ELF-1 (cell line): ENCODE measurements around the gene IER3.

Experiments used
- DNase-seq: peaks from one replicate; pipeline ENCODE4 v3.0.0-alpha.2; 2016; ENCODE audit warnings: low read depth, low spot score

The IER3 gene

GRCh38 chr6:30747902-30748769, 3.8 kb upstream of the IER3 start:
- DNase-seq, result no peak

GRCh38 chr6:30747300-30747687, 2.9 kb upstream of the IER3 start:
- DNase-seq, result no peak

GRCh38 chr6:30743099-30744053, 971 bp downstream of the IER3 start:
- no peak for DNase-seq

- peak; percentile 95 for DNase-seq
These were observed 1.8 kb downstream of the IER3 start, which contains the start of gene FLOT1 for GRCh38 chr6:30742316-30743098. Gene FLOT1, minus strand, starts transcription at chr6:30742687. Its CDS starts 498 bp downstream, at chr6:30742189.

GRCh38 chr6:30741789-30742315, 2.5 kb downstream of the IER3 start:
- no peak for DNase-seq

GRCh38 chr6:30741063-30741779, 3.1 kb downstream of the IER3 start:
- DNase-seq, result no peak

GRCh38 chr6:30740540-30740870, 3.8 kb downstream of the IER3 start:
- no peak for DNase-seq

- no peak for DNase-seq
These were observed 5.8 kb downstream of the IER3 start for GRCh38 chr6:30738532-30738931.

GRCh38 chr6:30735668-30736314, 8.6 kb downstream of the IER3 start:
- no peak for DNase-seq

- DNase-seq, result no peak
These were observed 12.0 kb downstream of the IER3 start for GRCh38 chr6:30732237-30732943.

- DNase-seq, result peak; percentile 92
These were observed 13.5 kb downstream of the IER3 start for GRCh38 chr6:30730601-30731435.

- no peak for DNase-seq
These were observed 16.3 kb downstream of the IER3 start for GRCh38 chr6:30727920-30728553.

- no peak for DNase-seq
These were observed 17.6 kb downstream of the IER3 start for GRCh38 chr6:30726506-30727413.

- peak; percentile 66 for DNase-seq
These were observed 18.4 kb downstream of the IER3 start for GRCh38 chr6:30725713-30726505.

GRCh38 chr6:30724906-30725667, 19.3 kb downstream of the IER3 start:
- DNase-seq, result no peak
